BLaER1 (cell line): ENCODE measurements around the gene KRTAP26-1.

Experiments
- H3K27ac ChIP-seq: shearing (Covaris generic); formaldehyde crosslinking; 2 replicates; pipeline ENCODE4 v1.8.1; 2022
- H3K27me3 ChIP-seq: shearing (Covaris generic); formaldehyde crosslinking; 2 replicates; pipeline ENCODE4 v1.8.1; 2022
- H3K36me3 ChIP-seq: shearing (Covaris generic); formaldehyde crosslinking; 2 replicates; pipeline ENCODE4 v1.8.1; 2022
- H3K4me1 ChIP-seq: shearing (Covaris generic); formaldehyde crosslinking; 2 replicates; pipeline ENCODE4 v1.8.1; 2022
- H3K4me2 ChIP-seq: shearing (Covaris generic); formaldehyde crosslinking; 2 replicates; pipeline ENCODE4 v1.8.1; 2022
- H3K4me3 ChIP-seq: shearing (Covaris generic); formaldehyde crosslinking; 2 replicates; pipeline ENCODE4 v1.8.1; 2022
- H3K9ac ChIP-seq: shearing (Covaris generic); formaldehyde crosslinking; 2 replicates; pipeline ENCODE4 v1.8.1; 2022
- H3K9me3 ChIP-seq: shearing (Covaris generic); formaldehyde crosslinking; 2 replicates; pipeline ENCODE4 v1.8.1; 2022
- H4K20me1 ChIP-seq: shearing (Covaris generic); formaldehyde crosslinking; 2 replicates; pipeline ENCODE4 v1.8.1; 2022
- Cebpa-rat ChIP-seq: shearing (Covaris generic); IDR thresholded peaks from 2 replicates; pipeline ENCODE4 v1.8.1; 2022

The KRTAP26-1 gene

GRCh38 chr21:30337276-30337744, 17.2 kb upstream of the KRTAP26-1 start, which contains the start of gene KRTAP27-1:
Gene KRTAP27-1, minus strand, starts transcription at chr21:30337694. Its CDS starts 26 bp downstream, at chr21:30337668.
- no peaks in the 10 kb centered on the region for H3K27me3 ChIP-seq
- no peaks in the 10 kb centered on the region for H4K20me1 ChIP-seq
- H3K9me3 ChIP-seq, result no peaks in the 10 kb centered on the region
- no peak within 1 kb of the TSS for H3K27ac ChIP-seq
- H3K4me3 ChIP-seq, result no peak within 1 kb of the TSS
- no peak within 1 kb of the TSS for H3K9ac ChIP-seq
- H3K4me1 ChIP-seq, result no peaks in the 10 kb centered on the region
- TF ChIP-seq Cebpa-rat, result no peak
- no peak within 1 kb of the TSS for H3K4me2 ChIP-seq
- no peaks in the 10 kb centered on the region for H3K36me3 ChIP-seq

GRCh38 chr21:30336596-30336995, 16.5 kb upstream of the KRTAP26-1 start:
- H3K4me1 ChIP-seq, result no peaks in the 10 kb centered on the region
- H3K4me3 ChIP-seq, result no peak overlapping the region
- no peaks in the 10 kb centered on the region for H4K20me1 ChIP-seq
- no peaks in the 10 kb centered on the region for H3K27me3 ChIP-seq
- no peak for TF ChIP-seq Cebpa-rat
- no peak overlapping the region for H3K4me2 ChIP-seq
- H3K36me3 ChIP-seq, result no peaks in the 10 kb centered on the region
- H3K9ac ChIP-seq, result no peak overlapping the region
- H3K9me3 ChIP-seq, result no peaks in the 10 kb centered on the region
- H3K27ac ChIP-seq, result no peak overlapping the region

GRCh38 chr21:30333736-30334135, 13.6 kb upstream of the KRTAP26-1 start:
- no peaks in the 10 kb centered on the region for H3K9me3 ChIP-seq
- no peaks in the 10 kb centered on the region for H3K4me1 ChIP-seq
- no peak overlapping the region for H3K27ac ChIP-seq
- no peaks in the 10 kb centered on the region for H4K20me1 ChIP-seq
- no peaks in the 10 kb centered on the region for H3K36me3 ChIP-seq
- H3K27me3 ChIP-seq, result no peaks in the 10 kb centered on the region
- H3K9ac ChIP-seq, result no peak overlapping the region
- no peak overlapping the region for H3K4me2 ChIP-seq
- no peak for TF ChIP-seq Cebpa-rat
- no peak overlapping the region for H3K4me3 ChIP-seq

GRCh38 chr21:30332681-30333080, 12.6 kb upstream of the KRTAP26-1 start:
- Histone ChIP-seq H3K4me1 (no peaks in the 10 kb centered on the region), H4K20me1 (no peaks in the 10 kb centered on the region), H3K27me3 (no peaks in the 10 kb centered on the region), H3K9ac (no peak overlapping the region), H3K36me3 (no peaks in the 10 kb centered on the region), H3K4me2 (no peak overlapping the region), H3K9me3 (no peaks in the 10 kb centered on the region), H3K4me3 (no peak overlapping the region), H3K27ac (no peak overlapping the region)
- no peak for TF ChIP-seq Cebpa-rat

GRCh38 chr21:30329203-30329875, 9.2 kb upstream of the KRTAP26-1 start:
- Histone ChIP-seq H3K9me3 (no peaks in the 10 kb centered on the region), H3K27me3 (no peaks in the 10 kb centered on the region), H3K9ac (no peak overlapping the region), H3K4me2 (no peak overlapping the region), H4K20me1 (no peaks in the 10 kb centered on the region), H3K36me3 (no peaks in the 10 kb centered on the region), H3K4me3 (no peak overlapping the region), H3K27ac (no peak overlapping the region), H3K4me1 (no peaks in the 10 kb centered on the region)
- TF ChIP-seq Cebpa-rat, result no peak

GRCh38 chr21:30326390-30326789, 6.3 kb upstream of the KRTAP26-1 start:
- no peak overlapping the region for H3K4me3 ChIP-seq
- H3K27ac ChIP-seq, result no peak overlapping the region
- no peak overlapping the region for H3K9ac ChIP-seq
- H3K4me2 ChIP-seq, result no peak overlapping the region
- H3K36me3 ChIP-seq, result no peaks in the 10 kb centered on the region
- TF ChIP-seq Cebpa-rat, result no peak
- no peaks in the 10 kb centered on the region for H4K20me1 ChIP-seq
- no peaks in the 10 kb centered on the region for H3K9me3 ChIP-seq
- no peaks in the 10 kb centered on the region for H3K27me3 ChIP-seq
- H3K4me1 ChIP-seq, result no peaks in the 10 kb centered on the region

GRCh38 chr21:30315701-30316100, 4.4 kb downstream of the KRTAP26-1 start:
- Histone ChIP-seq H3K36me3 (no peaks in the 10 kb centered on the region), H3K9ac (no peak overlapping the region), H3K4me2 (no peak overlapping the region), H3K27me3 (no peaks in the 10 kb centered on the region), H3K4me1 (no peaks in the 10 kb centered on the region), H3K9me3 (no peaks in the 10 kb centered on the region), H3K27ac (no peak overlapping the region), H3K4me3 (no peak overlapping the region), H4K20me1 (no peaks in the 10 kb centered on the region)
- TF ChIP-seq Cebpa-rat, result no peak

GRCh38 chr21:30306884-30307283, 13.2 kb downstream of the KRTAP26-1 start:
- TF ChIP-seq Cebpa-rat, result no peak

GRCh38 chr21:30305136-30305535, 15.0 kb downstream of the KRTAP26-1 start:
- Histone ChIP-seq H3K4me1 (no peaks in the 10 kb centered on the region), H3K36me3 (no peaks in the 10 kb centered on the region), H4K20me1 (no peaks in the 10 kb centered on the region), H3K4me3 (no peak overlapping the region), H3K27me3 (no peaks in the 10 kb centered on the region), H3K4me2 (no peak overlapping the region), H3K9me3 (no peaks in the 10 kb centered on the region), H3K27ac (no peak overlapping the region), H3K9ac (no peak overlapping the region)
- no peak for TF ChIP-seq Cebpa-rat

More at GRCh38 chr21:30306884-30307283, 13.2 kb downstream of the KRTAP26-1 start:
- no peaks in the 10 kb centered on the region for H4K20me1 ChIP-seq
- no peaks in the 10 kb centered on the region for H3K9me3 ChIP-seq
- no peaks in the 10 kb centered on the region for H3K4me1 ChIP-seq
- H3K36me3 ChIP-seq, result no peaks in the 10 kb centered on the region
- no peak overlapping the region for H3K9ac ChIP-seq
- no peaks in the 10 kb centered on the region for H3K27me3 ChIP-seq
- H3K4me2 ChIP-seq, result no peak overlapping the region
- H3K27ac ChIP-seq, result no peak overlapping the region
- H3K4me3 ChIP-seq, result no peak overlapping the region

GRCh38 chr21:30289215-30289614, 30.9 kb downstream of the KRTAP26-1 start, which contains the start of gene KRTAP25-1:
Gene KRTAP25-1, minus strand, starts transcription at chr21:30289514. Its CDS starts 24 bp downstream, at chr21:30289490.
- Histone ChIP-seq H3K9me3 (no peaks in the 10 kb centered on the region), H3K36me3 (no peaks in the 10 kb centered on the region), H3K4me3 (no peak within 1 kb of the TSS), H3K4me2 (no peak within 1 kb of the TSS), H3K27me3 (no peaks in the 10 kb centered on the region), H3K9ac (no peak within 1 kb of the TSS), H3K4me1 (peaks cover 7% of the 10 kb centered on the region; the same call in 1 of the 2 replicates), H3K27ac (no peak within 1 kb of the TSS), H4K20me1 (no peaks in the 10 kb centered on the region)
- TF ChIP-seq Cebpa-rat, result no peak
